Putamen (tissue), 1 donor: ENCODE results near the gene MAP3K9.

ENCODE experiments used
- DNase-seq: peaks from one replicate; pipeline ENCODE4 v3.0.0-alpha.2; 2016; ENCODE audit warnings: low spot score

Gene MAP3K9

DNA sequence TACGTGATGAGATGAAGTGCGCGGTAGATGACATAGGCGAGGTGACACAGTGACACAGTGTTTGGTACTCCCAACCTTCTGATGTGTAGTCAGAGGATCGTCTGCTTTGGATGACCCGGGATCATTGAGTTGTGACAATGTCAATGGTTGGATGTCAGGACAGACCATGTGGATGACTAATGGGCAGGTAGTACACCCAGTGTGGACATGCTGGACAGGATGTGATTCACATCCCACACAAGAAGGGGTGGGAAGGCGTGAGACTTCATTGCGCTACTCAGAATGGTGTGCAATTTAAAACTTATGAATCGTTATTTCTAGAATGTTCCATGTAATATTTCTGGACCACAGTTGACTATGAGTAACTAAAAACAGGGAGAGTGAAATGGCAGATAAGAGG, 23.8 kb downstream of the MAP3K9 start:
- DNase-seq = no peak

DNA sequence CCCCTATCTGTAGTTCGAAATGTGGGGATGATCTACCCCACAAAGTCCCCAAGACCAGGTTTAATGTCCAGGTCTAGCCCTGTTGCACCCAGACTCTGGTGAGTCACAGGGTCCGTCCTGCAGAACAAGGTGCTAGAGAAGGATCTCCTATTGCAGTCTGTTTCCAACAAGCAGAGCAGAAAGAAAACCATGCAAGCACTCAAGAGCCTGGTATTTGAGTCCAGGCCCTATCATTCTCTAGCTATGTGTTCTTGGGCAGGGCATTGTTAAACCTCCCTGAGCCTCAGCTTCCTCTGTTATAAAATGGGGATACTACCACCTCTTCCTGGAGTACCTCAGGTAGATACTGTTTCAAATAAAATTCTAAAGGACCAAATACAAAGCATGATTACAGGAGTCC, 24.4 kb downstream of the MAP3K9 start:
- DNase-seq = no peak

DNA sequence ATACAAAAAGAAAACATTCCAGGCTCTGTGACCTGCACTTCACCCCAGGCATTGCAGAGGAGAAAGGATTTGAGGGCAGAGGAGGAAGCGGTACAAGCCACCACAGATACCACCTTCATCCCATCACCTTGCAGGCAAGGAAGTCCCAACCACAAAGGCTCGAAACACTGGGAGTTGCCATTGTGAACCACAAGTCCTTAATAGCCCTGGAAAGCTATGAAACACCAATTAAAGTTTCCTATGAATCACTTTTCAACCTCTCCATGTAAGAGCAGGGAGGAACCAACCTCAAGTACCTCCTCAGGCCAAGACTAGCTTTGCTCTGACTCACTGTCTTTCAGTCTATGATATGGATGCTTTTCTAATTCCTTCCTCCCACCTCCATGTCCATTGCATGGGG, 27.0 kb downstream of the MAP3K9 start:
- no peak for DNase-seq

DNA sequence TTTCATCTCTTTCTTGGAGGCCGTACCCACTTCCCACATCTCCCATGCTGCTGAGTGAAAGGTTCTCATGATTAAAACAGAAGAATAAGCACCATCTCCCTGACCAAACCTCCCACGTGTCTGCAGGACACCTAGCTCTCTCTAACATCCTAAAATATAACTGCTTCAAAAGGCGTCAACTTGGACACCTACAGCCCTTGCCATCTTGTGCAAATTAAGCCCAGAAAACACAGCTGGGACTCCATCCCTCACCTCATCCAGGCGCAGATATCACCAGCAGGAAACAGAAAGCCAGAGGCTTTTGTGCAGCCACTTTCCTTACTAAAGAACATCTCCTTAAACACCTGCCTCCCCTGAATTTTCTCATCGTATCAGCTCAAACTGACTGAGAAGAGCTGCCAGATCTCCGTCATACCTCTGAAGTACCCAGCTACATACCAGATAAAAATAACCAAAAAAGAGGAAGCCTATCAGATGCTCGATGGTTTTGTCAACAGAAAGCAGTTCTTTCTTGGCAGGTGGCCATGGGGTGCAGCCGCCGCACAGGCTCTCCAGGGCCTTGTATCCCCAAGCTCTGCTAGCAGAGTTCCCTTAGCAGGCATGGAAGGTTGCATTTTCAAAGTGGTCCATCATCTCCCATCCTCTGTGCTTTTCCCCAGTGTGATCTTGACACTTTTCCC, 28.8 kb downstream of the MAP3K9 start:
- peak; percentile 3 for DNase-seq

DNA sequence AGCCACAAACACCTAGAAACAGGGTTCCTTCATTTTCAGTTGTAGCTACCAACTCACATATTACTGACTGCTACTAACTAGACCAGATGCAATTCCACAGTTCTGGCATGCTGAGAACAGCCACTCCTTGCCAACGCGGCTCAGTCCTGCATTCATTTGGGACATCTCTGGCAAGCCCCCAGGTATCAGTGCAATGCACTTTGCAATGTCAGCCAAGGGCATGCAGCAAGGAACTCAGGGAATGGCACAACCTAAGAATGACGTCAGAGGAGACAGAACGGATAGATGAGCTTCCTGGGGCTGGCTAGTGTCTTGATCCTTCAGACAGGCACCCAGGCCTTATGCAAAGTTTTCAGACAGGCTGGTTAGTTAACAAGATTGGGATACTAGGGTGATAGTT, 29.6 kb downstream of the MAP3K9 start:
- no peak for DNase-seq

DNA sequence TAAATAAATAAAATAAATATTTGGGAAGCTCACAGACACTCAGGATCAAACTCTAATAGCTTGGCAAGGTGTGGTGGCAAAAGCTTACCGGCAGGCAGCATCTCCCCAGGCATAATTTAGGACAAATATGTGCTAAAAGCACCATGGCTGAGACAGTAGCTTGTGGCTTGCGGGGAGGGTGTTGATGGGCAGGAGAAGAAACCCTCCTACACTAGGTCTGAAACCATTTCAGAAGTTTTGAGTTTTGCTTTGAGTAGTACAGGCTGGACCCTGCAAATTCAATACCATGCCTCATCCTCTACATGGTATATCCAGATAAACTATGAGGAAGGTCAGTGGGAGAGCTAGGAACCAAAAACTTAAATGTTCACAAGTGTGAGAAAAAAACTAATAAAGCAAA, 33.1 kb downstream of the MAP3K9 start:
- no peak for DNase-seq

DNA sequence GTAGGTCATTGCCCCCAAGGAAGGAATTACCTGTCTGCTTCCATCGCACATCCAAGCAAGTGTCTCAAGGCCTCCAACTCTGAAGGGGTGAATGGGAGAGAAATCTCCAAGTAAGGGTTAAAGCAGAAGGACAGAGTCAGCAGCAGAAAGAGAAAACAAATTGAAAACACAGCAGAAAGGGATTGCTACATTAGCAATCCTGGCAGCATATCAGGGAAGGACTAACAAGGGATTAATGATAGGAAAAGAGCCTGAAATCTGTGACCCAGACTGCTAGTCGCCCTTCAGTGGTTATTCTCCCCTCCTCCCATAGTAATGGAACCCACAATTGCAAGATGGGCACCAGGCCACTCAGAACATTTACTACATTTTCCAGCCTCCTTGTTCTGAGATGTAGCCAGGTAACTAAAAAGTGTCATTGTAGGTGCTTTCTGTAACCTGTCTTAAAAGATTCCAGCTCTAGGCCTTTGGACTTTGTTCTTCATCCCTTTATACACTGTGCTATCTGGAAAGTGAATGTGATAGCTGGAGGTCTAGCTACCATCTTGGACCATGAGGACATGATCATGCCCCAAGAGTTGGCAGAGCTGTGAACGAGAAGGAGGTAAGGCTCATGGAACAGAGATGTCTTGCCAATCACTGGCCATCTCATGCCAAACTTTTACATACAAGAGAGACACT, 36.0 kb downstream of the MAP3K9 start:
- DNase-seq = no peak

DNA sequence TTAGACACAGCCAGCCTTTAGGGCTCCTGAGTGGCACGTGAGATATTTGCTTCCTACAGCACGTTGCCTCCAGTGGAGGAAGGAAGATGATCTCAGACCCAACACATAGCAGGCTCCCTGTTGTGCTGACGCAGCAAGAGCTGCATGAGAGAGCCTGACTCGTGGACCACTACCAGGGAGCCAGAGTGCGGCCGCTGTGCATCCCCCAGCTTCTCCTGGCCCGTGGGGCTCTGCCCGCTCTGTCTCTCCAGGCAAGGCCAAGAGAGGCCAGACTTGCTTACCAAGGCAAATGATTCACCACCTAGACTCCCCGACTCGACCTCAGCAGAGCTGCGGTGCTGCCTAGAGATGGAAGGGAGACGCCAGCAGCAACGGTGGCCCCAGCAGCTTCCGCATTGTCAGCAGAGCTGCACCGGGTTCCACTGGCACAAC, 37.5 kb downstream of the MAP3K9 start:
- DNase-seq = no peak

DNA sequence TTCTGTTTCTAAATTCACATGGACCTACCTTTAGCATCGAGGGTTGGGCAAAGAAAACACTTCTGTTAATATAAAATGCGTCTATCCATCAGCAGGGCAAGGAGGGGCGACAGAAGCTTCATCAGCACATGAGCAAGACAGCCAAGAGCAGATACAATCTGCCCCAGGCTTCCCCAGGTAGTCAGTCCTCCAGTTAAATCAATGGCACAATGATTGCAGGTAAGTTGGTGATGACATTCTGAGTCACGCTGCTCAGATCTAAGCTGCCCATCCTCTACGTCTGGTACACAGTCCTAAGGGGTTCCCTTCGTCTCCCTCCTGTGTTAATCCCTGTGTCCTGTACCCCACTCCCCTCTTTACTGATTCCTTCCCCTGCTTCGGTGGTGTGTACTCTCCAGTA, 38.8 kb downstream of the MAP3K9 start:
- DNase-seq = no peak

DNA sequence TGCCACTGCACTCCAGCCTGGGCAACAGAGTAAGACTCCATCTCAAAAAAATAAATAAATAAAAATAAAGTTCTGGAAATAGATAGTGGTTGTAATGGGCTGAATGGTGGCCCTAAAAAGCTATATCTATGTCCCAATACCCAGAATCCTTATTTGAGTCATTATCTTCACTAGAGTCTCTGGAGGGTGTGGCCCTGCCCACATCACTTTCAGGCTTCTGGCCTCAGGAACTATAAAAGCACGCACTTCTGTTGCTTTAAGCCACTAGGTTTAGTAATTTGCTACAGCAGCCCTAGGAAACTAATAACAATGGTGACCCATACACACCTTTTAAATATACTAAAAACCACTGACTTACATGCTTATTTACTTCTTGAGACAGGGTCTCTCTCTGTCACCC, 49.9 kb downstream of the MAP3K9 start:
- no peak for DNase-seq

DNA sequence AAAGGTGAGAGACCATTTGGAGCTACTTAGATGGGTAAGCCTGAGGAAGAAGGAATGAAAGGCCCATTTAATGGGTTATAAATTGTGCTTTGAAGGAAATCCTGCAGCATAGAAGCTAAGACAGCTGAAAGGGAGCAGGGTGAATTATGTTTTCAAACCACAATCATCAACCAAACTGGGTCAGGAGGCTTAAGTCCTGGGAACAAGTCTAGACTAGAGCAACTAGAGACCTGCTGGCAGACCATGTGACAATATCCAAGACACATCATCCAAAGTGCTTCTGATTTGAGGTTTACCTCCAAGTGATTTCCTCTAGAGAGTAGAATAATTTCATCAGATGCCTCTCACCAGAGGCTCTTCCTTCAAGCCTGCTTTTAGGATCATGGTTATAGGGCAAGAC, 53.7 kb downstream of the MAP3K9 start:
- DNase-seq = no peak

DNA sequence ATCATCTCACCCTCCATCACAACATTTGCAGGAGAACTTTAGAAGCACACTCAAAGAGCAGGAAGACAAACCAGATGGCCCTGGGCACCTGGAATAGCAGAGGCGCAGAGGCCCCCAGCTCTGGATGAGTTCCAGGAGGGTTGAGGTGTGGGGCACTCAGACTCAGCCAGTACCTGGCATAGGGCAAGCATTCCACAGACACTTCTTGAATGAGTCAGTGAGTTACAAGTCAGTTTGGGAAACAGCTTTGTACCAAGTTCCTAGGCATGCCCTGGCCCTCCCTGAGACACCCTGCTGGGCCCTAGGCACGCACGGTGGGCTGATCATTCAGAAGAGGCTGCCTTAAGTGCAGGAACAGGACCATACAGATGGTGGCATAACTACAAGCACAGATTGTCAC, 54.3 kb downstream of the MAP3K9 start:
- no peak for DNase-seq

DNA sequence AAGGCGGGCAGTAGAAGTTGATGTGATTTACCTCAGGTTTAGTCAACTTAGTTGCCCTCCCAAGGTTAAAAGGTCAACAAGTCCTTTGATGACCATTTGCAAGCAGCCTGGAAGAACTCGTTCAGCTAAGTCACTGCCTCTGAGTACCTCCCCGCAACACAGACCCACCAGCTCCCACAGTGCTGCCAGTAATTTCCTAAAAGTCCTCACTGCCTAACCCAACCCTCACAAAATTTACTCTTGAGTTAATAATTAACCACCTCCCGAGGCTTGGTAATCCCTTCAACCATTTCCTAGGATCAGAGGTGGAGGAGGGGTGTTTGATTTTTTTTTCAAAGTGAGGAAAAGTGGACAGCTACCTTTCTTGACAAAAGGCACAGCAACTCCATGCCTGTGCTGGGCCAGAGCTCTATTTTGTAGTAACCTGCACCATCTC, 55.8 kb downstream of the MAP3K9 start:
- no peak for DNase-seq

DNA sequence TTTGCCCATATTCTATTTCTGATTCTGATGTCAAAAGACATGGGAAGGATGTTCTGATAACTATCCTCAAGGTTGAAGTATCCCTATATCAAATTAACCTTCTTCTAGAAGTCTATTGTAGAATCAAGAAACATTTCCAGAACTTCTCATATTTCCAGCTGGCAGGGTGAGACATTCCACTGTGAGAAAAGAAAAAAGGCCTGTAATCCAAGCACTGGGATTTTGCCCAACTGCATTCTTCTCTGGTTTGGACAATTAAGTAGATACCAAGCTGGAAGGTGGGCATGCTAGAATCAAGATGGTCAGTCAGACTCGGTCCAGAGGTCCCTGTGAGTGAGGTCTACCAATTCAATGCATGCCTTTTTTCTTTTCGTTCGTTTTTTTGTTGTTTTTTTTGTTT, 60.9 kb downstream of the MAP3K9 start:
- DNase-seq = no peak

DNA sequence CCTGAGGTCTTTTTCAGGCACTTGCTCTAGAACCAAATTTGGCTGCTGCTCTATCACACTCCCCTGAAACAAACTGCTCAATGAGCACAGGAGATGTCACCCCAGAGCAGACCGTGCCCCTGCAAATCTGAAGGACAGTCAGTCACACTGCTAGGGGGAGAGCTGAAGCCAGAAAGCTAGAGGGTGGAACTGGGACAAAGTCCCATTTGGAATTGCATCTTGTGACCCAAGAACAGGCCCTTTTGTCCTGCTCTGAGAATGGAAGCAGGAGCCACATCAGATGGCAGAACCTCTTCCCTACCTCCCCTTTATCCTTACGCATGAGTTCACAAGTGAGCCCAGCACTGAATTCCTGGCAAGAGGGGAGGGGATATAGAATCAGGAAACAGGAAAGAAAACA, 64.7 kb downstream of the MAP3K9 start:
- no peak for DNase-seq

DNA sequence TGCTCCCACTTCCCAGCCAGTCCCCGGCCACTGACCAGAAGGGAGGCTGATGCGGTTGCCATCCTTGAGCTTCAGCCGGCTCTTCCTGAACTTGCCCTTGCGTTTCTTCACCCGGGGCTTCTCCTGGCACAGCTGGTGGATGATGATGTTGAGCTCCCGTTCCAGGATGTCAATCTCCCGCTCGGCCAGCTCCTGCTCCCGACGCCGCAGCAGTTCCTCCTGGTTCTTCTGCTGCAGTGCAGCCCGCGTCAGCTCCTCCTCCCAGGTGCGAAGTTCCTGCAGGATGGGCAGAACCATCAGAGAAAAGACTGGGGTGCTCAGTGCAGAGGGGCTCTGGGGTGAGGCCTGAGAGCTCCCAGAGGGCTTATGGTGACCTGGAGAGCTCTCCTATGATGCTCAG, 67.0 kb downstream of the MAP3K9 start:
- DNase-seq = no peak

DNA sequence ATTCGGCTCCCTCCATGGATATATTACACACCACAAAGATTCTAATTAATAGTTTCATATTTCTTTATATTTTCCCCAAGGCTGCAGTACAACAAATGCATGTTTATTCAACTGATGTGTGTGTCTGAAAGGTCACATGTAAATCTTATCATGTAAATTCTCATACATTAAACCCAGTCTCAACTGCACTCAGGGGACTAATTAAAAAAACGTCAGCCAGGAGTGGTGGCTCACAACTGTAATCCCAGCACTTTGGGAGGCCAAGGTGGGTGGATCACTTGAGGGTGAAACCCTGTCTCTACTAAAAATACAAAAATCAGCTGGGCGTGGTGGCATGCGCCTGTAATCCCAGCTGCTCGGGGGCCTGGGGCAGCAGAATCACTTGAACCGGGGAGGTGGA, 67.8 kb downstream of the MAP3K9 start:
- no peak for DNase-seq

DNA sequence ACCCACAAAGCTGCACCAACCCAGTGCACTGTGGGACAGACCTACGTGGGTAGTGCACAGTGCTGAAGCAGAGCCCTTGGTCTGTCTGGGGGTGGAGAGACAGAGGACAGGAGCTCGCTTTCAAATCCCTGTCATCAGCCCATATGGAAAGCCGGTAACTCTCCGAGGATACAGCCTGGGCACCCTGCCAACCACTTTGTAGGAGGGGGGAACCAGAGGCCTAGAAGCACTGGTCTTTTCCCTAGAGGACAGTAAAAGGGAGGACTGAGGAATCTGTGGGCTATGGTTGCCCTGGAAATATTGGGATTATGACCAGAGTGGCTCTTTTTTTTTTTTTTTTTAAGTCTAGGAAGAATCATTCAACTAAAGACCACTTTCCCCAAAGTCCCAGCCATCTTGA, 74.3 kb downstream of the MAP3K9 start:
- no peak for DNase-seq

DNA sequence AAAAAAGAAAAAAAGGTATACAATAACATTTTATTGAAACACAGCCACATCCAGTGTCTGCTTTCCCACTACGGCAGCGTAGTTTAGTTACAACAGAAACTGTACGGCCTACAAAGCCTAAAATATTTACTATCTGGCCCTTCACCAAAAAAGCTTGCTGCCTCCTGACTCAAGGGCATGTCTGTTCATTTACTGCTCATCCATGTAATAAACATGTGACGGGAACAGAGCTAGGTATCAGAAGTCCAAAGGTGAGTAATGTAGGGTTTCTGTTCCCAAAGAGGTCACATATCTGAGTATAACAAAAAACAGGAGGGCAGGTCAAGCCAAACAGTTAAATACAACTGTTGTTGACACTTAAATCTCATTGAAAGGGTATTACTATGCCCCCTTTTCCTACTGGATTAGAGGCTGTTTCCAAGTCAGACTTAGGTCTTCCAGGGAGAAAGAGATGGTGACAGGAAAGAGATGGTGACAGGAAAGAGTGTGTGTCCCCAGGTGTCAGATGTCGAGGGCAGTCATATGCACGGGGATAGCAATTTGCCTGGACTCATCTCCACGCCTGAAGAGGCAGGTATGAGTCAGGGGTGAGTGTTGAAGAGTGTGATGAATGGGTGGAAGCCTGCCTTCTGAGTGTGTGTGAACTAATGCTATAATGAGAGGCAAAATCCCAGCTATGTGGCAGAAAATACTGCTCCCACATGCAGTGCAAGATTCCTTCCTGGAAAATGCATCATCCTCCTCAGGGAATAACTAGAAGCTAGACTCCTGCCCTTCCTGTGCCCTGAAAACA, 77.7 kb downstream of the MAP3K9 start:
- DNase-seq = no peak

DNA sequence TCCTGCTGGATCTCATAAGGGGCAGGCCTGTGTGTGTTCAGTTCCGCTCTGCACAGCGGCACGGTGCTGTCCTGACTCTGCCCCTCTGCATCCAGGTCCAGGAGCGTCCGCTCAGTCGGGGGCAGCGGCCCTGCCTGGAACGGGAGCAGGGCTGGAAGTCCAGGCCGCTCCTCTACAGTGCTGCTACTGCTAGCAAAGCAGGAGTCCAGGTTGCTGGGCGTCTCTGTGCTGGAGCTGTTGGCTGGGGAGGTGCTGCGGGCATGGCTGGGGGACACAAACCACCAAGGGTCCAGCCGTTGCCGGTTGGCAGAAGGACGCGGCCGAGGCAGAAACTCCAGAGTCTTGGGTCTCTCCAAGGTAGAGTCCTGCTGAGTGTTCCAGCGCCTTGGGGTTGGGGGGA, 78.9 kb downstream of the MAP3K9 start:
- DNase-seq = no peak

DNA sequence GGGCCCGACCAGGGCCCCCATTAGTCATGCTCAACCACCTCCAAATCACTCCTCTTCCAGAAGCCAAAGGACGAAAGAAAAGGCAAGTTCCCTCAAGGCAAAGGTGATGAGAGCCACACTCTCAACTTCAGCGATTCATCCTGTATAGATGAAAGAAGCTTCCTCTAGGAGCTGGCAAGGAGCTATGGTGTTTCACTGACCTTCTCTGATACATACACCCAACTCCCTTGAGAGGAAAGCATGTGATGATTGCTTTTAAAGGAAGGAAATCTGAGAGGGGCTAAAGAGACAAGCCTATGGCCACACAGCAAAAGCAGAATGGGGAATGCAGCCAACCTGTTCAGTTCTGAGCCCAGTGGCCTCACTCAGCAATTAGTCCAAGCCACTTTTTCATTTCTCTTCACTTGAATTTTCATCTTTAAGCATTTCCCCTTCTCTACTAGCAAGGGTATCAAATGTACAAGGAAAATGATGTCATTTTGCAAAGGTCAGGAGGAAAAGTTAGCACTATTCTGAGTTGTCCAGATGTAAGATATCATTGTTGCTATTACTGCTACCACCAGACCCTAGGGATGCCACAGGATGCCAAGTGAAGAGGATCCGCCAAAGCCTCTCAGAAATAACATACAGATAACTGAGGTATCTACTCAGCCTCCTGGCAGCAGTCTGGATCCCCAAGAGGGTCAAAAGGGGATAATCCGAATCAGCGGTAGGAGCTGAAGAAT, 82.5 kb downstream of the MAP3K9 start:
- no peak for DNase-seq

DNA sequence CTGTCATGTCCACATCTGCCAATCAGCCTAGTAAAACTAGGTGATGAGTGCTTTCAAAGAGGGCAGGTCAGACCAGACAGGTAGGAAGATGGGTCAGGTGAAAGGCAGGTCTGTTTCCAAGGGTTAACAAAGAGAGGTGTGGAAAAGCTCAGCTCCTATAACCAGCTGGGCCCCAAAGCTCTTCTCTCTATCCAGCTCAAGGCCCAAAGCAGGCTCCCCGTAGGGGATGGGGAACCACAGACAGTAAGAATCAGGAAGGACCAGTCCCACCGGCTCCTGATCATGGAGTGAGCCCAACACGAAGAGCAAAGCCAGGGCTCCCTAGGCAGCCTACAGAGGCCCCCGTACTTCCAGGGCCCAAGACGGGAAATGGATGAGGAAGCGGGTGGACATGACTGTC, 84.4 kb downstream of the MAP3K9 start:
- DNase-seq = no peak

DNA sequence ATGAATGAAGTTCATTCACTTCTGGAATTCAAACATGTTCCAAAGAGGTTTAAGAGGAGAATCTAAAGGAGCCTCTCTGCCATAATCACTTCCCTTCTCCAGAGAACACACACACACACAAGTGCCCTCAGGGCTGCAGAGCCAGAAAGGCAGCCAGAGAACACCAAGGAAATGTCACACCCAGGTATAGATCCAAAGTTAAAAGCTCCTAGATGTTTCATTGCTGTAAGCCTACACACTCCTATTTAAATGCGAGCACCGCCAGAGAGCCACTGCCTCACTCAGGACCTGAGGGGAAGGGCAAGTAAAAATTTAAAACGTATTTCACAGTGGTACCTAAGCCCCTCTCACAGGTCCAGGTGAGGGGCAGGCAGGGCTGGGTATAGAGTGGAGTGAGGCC, 85.2 kb downstream of the MAP3K9 start:
- no peak for DNase-seq
